GM12878 (cell line): ENCODE data around the gene ANKMY2. TPM values are rescaled to one million over a fixed set of nuclear protein-coding genes. Genes with fewer than 3 reads are reported as not detected.

Experiments
- ATAC-seq: fragments of 200-7000 bp; cut with Tn5 transposase; 3 replicates; pipeline ENCODE4 v1.9.1; 2020; ENCODE audit warnings: mild to moderate bottlenecking, moderate library complexity
- BruUV-seq: library from RNA; stranded (reverse); fragments of 400-500 nt; replicated peaks from 2 replicates; lab custom pipeline; 2021; lab: Mats Ljungman, UMichigan
- CTCF ChIA-PET: fragments of 300-600 bp; sonication (Branson Sonifier 250); formaldehyde crosslinking; extraction: SDS; loops from one replicate; lab custom pipeline; 2021; ENCODE audit warnings: inconsistent platforms; lab: Yijun Ruan, JAX
- POLR2A ChIA-PET: fragments of 350-600 bp; formaldehyde crosslinking; extraction: SDS; loops from one replicate; lab custom pipeline; 2021; ENCODE audit warnings: inconsistent platforms; lab: Charles Lee
- RAD21 ChIA-PET: fragments of 300-600 bp; sonication (Branson Sonifier 250); formaldehyde crosslinking; loops from one replicate; lab custom pipeline; 2023; ENCODE audit warnings: antibody characterized with exemption; ENCODE audit not compliant: unreplicated experiment; lab: Charles Lee
- SMC1A ChIA-PET: fragments of 300-600 bp; sonication (Branson Sonifier 250); formaldehyde crosslinking; loops from one replicate; lab custom pipeline; 2023; ENCODE audit not compliant: unreplicated experiment, uncharacterized antibody; lab: Charles Lee
- DNase-seq: peaks from one replicate; pipeline ENCODE4 v3.0.0-alpha.2; 2011; ENCODE audit warnings: low read depth, low spot score
- FAIRE-seq: peaks from 3 replicates; lab custom pipeline; 2011; peaks lifted over from hg19 to GRCh38; lab: Jason Lieb, UNC
- H2AFZ ChIP-seq: 2 replicates; pipeline ENCODE4 v1.6.0; 2011; ENCODE audit warnings: low read depth, low read length, control low read depth; ENCODE audit not compliant: control insufficient read depth
- H3K27ac ChIP-seq: 2 replicates; pipeline ENCODE4 v1.5.1; 2011; ENCODE audit warnings: control low read depth; ENCODE audit not compliant: control insufficient read depth, insufficient read depth
- H3K27me3 ChIP-seq, 2 experiments: replicated peaks in 1 of 2; 2 replicates each; pipeline versions ENCODE4 v1.6.0 to v1.6.1; 2011; ENCODE audit warnings: low read length in 1 of 2; ENCODE audit not compliant: control insufficient read depth in 2 of 2, insufficient read depth in 2 of 2
- H3K36me3 ChIP-seq, 2 experiments: 2 replicates each; pipeline ENCODE4 v1.5.1; 2011; ENCODE audit warnings: low read length in 1 of 2; ENCODE audit not compliant: control insufficient read depth in 2 of 2, insufficient read depth in 2 of 2
- H3K4me1 ChIP-seq: 2 replicates; pipeline ENCODE4 v1.6.1; 2011; ENCODE audit warnings: mild to moderate bottlenecking, low read length, moderate library complexity, mixed read lengths; ENCODE audit not compliant: control insufficient read depth, insufficient read depth
- H3K4me2 ChIP-seq: 2 replicates; pipeline ENCODE4 v1.6.0; 2011; ENCODE audit warnings: control low read depth; ENCODE audit not compliant: control insufficient read depth, insufficient read depth
- H3K4me3 ChIP-seq: fragments of 200-600 bp; sonication (generic); 2 replicates; pipeline ENCODE4 v1.5.1; 2016
- H3K79me2 ChIP-seq: 2 replicates; pipeline ENCODE4 v1.6.0; 2011; ENCODE audit warnings: low read length; ENCODE audit not compliant: control insufficient read depth, insufficient read depth
- H3K9ac ChIP-seq: 2 replicates; pipeline ENCODE4 v1.8.0; 2011; ENCODE audit warnings: low read length, control low read depth, mixed read lengths; ENCODE audit not compliant: control insufficient read depth, insufficient read depth
- H3K9me3 ChIP-seq: replicated peaks from 3 replicates; pipeline ENCODE4 v1.5.1; 2011; ENCODE audit warnings: mild to moderate bottlenecking, low read length; ENCODE audit not compliant: control insufficient read depth, insufficient read depth
- H4K20me1 ChIP-seq: 2 replicates; pipeline ENCODE4 v1.6.0; 2011; ENCODE audit not compliant: control insufficient read depth, insufficient read depth
- FOXK2 ChIP-seq: fragments of 450-650 bp; IDR thresholded peaks from 2 replicates; pipeline ENCODE4 v1.6.1; 2017; ENCODE audit warnings: mild to moderate bottlenecking, moderate library complexity
- IRF3 ChIP-seq: fragments of 450-650 bp; IDR thresholded peaks from 2 replicates; pipeline ENCODE4 v1.6.1; 2014; ENCODE audit warnings: mild to moderate bottlenecking
- NBN ChIP-seq: fragments of 450-650 bp; IDR thresholded peaks from 2 replicates; pipeline ENCODE4 v1.6.1; 2016
- NR2C1 ChIP-seq: fragments of 450-650 bp; IDR thresholded peaks from 2 replicates; pipeline ENCODE4 v1.6.1; 2017; ENCODE audit warnings: antibody characterized with exemption, mild to moderate bottlenecking, moderate library complexity
- TARDBP ChIP-seq: IDR thresholded peaks from 2 replicates; pipeline ENCODE4 v1.6.1; 2016; ENCODE audit warnings: borderline replicate concordance
- WRNIP1 ChIP-seq: IDR thresholded peaks from 2 replicates; pipeline ENCODE4 v1.6.1; 2011; ENCODE audit warnings: low read depth, low read length, improper control_type of control experiment, borderline replicate concordance
- WGBS: methylation state at CpG from one replicate; pipeline ENCODE4 v1.1.6; 2016; ENCODE audit warnings: low lambda C conversion rate; ENCODE audit not compliant: insufficient replicate concordance, insufficient coverage; ENCODE audit errors: missing lambda C conversion rate; 5-methylcytosine and 5-hydroxymethylcytosine counted together
- in situ Hi-C: fragments of 300-500 bp; cut with MboI; formaldehyde crosslinking; loops from 9 replicates; pipeline ENCODE4 v1.14.3; 2018; ENCODE audit warnings: mixed read lengths
- intact Hi-C: fragments of 100-400 bp; cut with micrococcal nuclease; formaldehyde crosslinking; loops from one replicate; pipeline ENCODE4 v1.14.2; 2022; ENCODE audit not compliant: unreplicated experiment
- polyA plus RNA-seq, 11 experiments: library from polyadenylated mRNA; depleted of rRNA in 4 of 11; unstranded in 6 of 11; stranded (reverse) in 5 of 11; fragments of >200 nt; fragmentation: Nextera tagmentation in 4 of 11; fragmentation: Illumina TruSeq in 1 of 11; extraction: Ambion mirVana in 4 of 11; extraction: Trizol in 1 of 11; gene quantifications; 1 replicate in 1 of 11; 2 replicates in 10 of 11; pipeline versions ENCODE4 v1.2.1 to v1.2.3, GENCODE V29; 2011 to 2016; ENCODE audit warnings: inconsistent platforms in 2 of 11, missing spikeins in 2 of 11, low read depth in 1 of 11
- total RNA-seq, 4 experiments: library from RNA; depleted of rRNA in 3 of 4; stranded (reverse); fragments of >200 nt in 3 of 4; fragmentation: Illumina TruSeq in 1 of 4; extraction: Trizol in 1 of 4; gene quantifications; 2 replicates each; pipeline versions ENCODE4 v1.2.1 to v1.2.3, GENCODE V29; 2013 to 2021

ANKMY2 gene
- total and polyA plus RNA-seq, 10 of the 15 experiments (the other 5 are each of a cell fraction or from before 2014, with no cell fraction given) = 0.10 to 0.48 (median 0.29) TPM

- H3K4me3 ChIP-seq = no peak overlapping the region
- no peak overlapping the region for H3K4me2 ChIP-seq
- POLR2A ChIA-PET = no interaction called here
- DNase-seq (no peak), FAIRE-seq (no peak), ATAC-seq (no peak)
- no peaks in the 10 kb centered on the region for H3K27me3 ChIP-seq
- H2AFZ ChIP-seq = no peak overlapping the region
- H3K9me3 ChIP-seq = no peaks in the 10 kb centered on the region
- intact Hi-C loops (no loop called here), in situ Hi-C loops (no loop called here)
- TF ChIP-seq NBN (no peak), WRNIP1 (no peak), NR2C1 (no peak), FOXK2 (no peak)
- H3K27ac ChIP-seq = no peak overlapping the region
- RAD21 ChIA-PET = no interaction called here
- BruUV-seq = no TSS peak
- H3K4me1 ChIP-seq = no peaks in the 10 kb centered on the region
- H4K20me1 ChIP-seq = no peaks in the 10 kb centered on the region
- 25% methylated on average over 4 of the region's 4 CpGs for WGBS
- H3K9ac ChIP-seq = no peak overlapping the region
- SMC1A ChIA-PET = no interaction called here
- CTCF ChIA-PET = no interaction called here
- no peaks in the 10 kb centered on the region for H3K36me3 ChIP-seq
- H3K79me2 ChIP-seq = no peaks in the 10 kb centered on the region
Observed at GRCh38 chr7:16691241-16691640, 45.7 kb upstream of the ANKMY2 start.

GRCh38 chr7:16688249-16688648 is 42.7 kb upstream of the ANKMY2 start:
- Histone ChIP-seq H3K27ac (no peak overlapping the region), H3K4me1 (no peaks in the 10 kb centered on the region), H3K27me3 (no peaks in the 10 kb centered on the region), H3K4me2 (no peak overlapping the region), H3K4me3 (no peak overlapping the region), H3K79me2 (no peaks in the 10 kb centered on the region), H3K9me3 (no peaks in the 10 kb centered on the region), H2AFZ (no peak overlapping the region), H3K36me3 (no peaks in the 10 kb centered on the region), H3K9ac (no peak overlapping the region), H4K20me1 (no peaks in the 10 kb centered on the region)
- ChIA-PET POLR2A (no interaction called here), CTCF (no interaction called here), SMC1A (interaction anchor here (1.1 kb wide), 1 partner anchor 12 kb away, joined by 3 read pairs; no protein-coding TSS in a partner anchor), RAD21 (no interaction called here)
- intact Hi-C loops = no loop called here
- in situ Hi-C loops = no loop called here
- FAIRE-seq = no peak
- 52% methylated on average over 2 of the region's 2 CpGs for WGBS
- TF ChIP-seq IRF3 = no peak
- no peak for TF ChIP-seq TARDBP
- peak; percentile 56 for ATAC-seq
- no peak for DNase-seq
- no TSS peak for BruUV-seq
